Upper lobe of left lung (tissue), 4 donors: ENCODE data around the gene HUNK.

Source experiments
- EP300 ChIP-seq, 4 donors: sonication (generic); formaldehyde crosslinking; IDR thresholded peaks; one replicate each; pipeline ENCODE4 v1.5.1; 2017; ENCODE audit warnings: antibody characterized with exemption in 4 of 4, control low read depth in 2 of 4
- POLR2A ChIP-seq, 4 donors: fragments of 450-650 bp; IDR thresholded peaks; one replicate each; pipeline ENCODE4 v1.5.1; 2016 to 2017; ENCODE audit warnings: antibody characterized with exemption in 4 of 4, mild to moderate bottlenecking in 2 of 4
- POLR2AphosphoS5 ChIP-seq, 2 donors: sonication (generic); formaldehyde crosslinking; IDR thresholded peaks; one replicate each; pipeline ENCODE4 v1.5.1; 2017; ENCODE audit warnings: antibody characterized with exemption in 2 of 2
- TF ChIP-seq, protein P1 (sequence below), 6 experiments: fragments of 450-650 bp in 4 of 6; fragments of 200-600 bp in 2 of 6; sonication (generic) in 2 of 6; IDR thresholded peaks; one replicate each; pipeline ENCODE4 v1.5.1; 2016 to 2019; ENCODE audit warnings: antibody characterized with exemption in 6 of 6

DNA sequence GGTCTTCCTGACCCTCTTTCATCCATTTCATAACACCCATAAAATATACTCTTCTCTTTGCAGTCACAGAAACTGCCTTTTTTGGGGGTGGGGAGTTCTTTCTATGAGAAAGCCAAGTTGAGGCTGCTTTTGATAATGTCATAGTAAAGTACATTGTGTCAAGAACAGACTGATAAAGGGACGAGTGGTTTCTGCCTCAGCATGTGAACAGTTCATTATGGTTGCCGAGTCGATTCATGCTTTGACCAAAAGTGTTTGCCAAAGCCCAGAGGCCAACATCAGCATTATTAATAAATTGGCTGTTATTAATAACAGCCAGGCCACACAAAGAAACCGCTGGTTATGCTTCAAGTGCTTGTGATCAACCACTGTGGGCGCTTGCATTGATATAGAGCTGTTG is 162.0 kb downstream of the HUNK start:
- TF ChIP-seq POLR2A (IDR thresholded peaks at IDR 0.05) (no peak), EP300 (IDR thresholded peaks at IDR 0.05) (no peak), POLR2AphosphoS5 (IDR thresholded peaks at IDR 0.05) (no peak)
- TF ChIP-seq, protein P1, sequence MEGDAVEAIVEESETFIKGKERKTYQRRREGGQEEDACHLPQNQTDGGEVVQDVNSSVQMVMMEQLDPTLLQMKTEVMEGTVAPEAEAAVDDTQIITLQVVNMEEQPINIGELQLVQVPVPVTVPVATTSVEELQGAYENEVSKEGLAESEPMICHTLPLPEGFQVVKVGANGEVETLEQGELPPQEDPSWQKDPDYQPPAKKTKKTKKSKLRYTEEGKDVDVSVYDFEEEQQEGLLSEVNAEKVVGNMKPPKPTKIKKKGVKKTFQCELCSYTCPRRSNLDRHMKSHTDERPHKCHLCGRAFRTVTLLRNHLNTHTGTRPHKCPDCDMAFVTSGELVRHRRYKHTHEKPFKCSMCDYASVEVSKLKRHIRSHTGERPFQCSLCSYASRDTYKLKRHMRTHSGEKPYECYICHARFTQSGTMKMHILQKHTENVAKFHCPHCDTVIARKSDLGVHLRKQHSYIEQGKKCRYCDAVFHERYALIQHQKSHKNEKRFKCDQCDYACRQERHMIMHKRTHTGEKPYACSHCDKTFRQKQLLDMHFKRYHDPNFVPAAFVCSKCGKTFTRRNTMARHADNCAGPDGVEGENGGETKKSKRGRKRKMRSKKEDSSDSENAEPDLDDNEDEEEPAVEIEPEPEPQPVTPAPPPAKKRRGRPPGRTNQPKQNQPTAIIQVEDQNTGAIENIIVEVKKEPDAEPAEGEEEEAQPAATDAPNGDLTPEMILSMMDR (IDR thresholded peaks at IDR 0.05), result no peak
